HepG2 (cell line): ENCODE measurements around the gene SLC35B1. TPM values are rescaled to one million over a fixed set of nuclear protein-coding genes. Genes with fewer than 3 reads are reported as not detected.
A peak's percentile ranks its signal among the peaks of the same experiment; 100 is the strongest.

Source experiments
- ATF7-NPFF ChIP-seq: sonication (generic); formaldehyde crosslinking; IDR thresholded peaks from 2 replicates; pipeline ENCODE4 v1.8.1; 2023; ENCODE audit warnings: mild to moderate bottlenecking, low read depth, missing genetic modification reagents, moderate library complexity
- GMEB1 ChIP-seq: sonication (generic); formaldehyde crosslinking; IDR thresholded peaks from 2 replicates; pipeline ENCODE4 v1.5.1; 2020; ENCODE audit warnings: missing genetic modification reagents, mild to moderate bottlenecking, borderline replicate concordance
- IRF9 ChIP-seq: sonication (generic); formaldehyde crosslinking; IDR thresholded peaks from 2 replicates; pipeline ENCODE4 v1.8.0; 2022; ENCODE audit warnings: missing genetic modification reagents, mild to moderate bottlenecking, borderline replicate concordance
- KLF13 ChIP-seq: sonication (generic); formaldehyde crosslinking; IDR thresholded peaks from 2 replicates; pipeline ENCODE4 v1.4.0; 2020; ENCODE audit warnings: mild to moderate bottlenecking, missing genetic modification reagents
- KMT2A ChIP-seq: sonication (generic); formaldehyde crosslinking; IDR thresholded peaks from 2 replicates; pipeline ENCODE4 v1.4.0; 2020; ENCODE audit warnings: missing genetic modification reagents
- LRRFIP1 ChIP-seq: sonication (generic); formaldehyde crosslinking; conservative IDR thresholded peaks from 2 replicates; pipeline ENCODE4 v1.4.0; 2020; ENCODE audit warnings: missing genetic modification reagents
- MAF1 ChIP-seq: sonication (generic); formaldehyde crosslinking; IDR thresholded peaks from 2 replicates; pipeline ENCODE4 v1.5.0; 2020; ENCODE audit warnings: missing genetic modification reagents, borderline replicate concordance
- MYNN ChIP-seq: sonication (generic); formaldehyde crosslinking; IDR thresholded peaks from 2 replicates; pipeline ENCODE4 v1.4.0; 2020; ENCODE audit warnings: mild to moderate bottlenecking, low read depth, missing genetic modification reagents
- NFKBIZ ChIP-seq: IDR thresholded peaks from 2 replicates; pipeline ENCODE4 v1.6.1; 2018; ENCODE audit warnings: missing genetic modification reagents, missing compliant biosample characterization
- NRL ChIP-seq: sonication (generic); formaldehyde crosslinking; IDR thresholded peaks from 2 replicates; pipeline ENCODE4 v1.5.0; 2020; ENCODE audit warnings: missing genetic modification reagents, mild to moderate bottlenecking, moderate library complexity, borderline replicate concordance
- SIX1 ChIP-seq: sonication (generic); formaldehyde crosslinking; IDR thresholded peaks from 2 replicates; pipeline ENCODE4 v1.4.0; 2020; ENCODE audit warnings: missing genetic modification reagents, borderline replicate concordance
- ZMAT3 ChIP-seq: sonication (generic); formaldehyde crosslinking; conservative IDR thresholded peaks from 2 replicates; pipeline ENCODE4 v1.7.0; 2021; ENCODE audit warnings: missing genetic modification reagents
- ZNF143 ChIP-seq: sonication (generic); formaldehyde crosslinking; IDR thresholded peaks from 2 replicates; pipeline ENCODE4 v1.4.0; 2020; ENCODE audit warnings: missing genetic modification reagents
- ZNF251 ChIP-seq: sonication (generic); formaldehyde crosslinking; IDR thresholded peaks from 2 replicates; pipeline ENCODE4 v1.9.0; 2021; ENCODE audit warnings: mild to moderate bottlenecking, missing genetic modification reagents
- ZNF296 ChIP-seq: sonication (generic); formaldehyde crosslinking; conservative IDR thresholded peaks from 2 replicates; pipeline ENCODE4 v1.5.0; 2020; ENCODE audit warnings: mild to moderate bottlenecking, missing genetic modification reagents
- ZNF430 ChIP-seq: sonication (generic); formaldehyde crosslinking; IDR thresholded peaks from 2 replicates; pipeline ENCODE4 v1.9.0; 2021; ENCODE audit warnings: mild to moderate bottlenecking, missing genetic modification reagents
- ZNF446 ChIP-seq: sonication (generic); formaldehyde crosslinking; IDR thresholded peaks from 2 replicates; pipeline ENCODE4 v1.5.0; 2020; ENCODE audit warnings: mild to moderate bottlenecking, missing genetic modification reagents
- ZNF570 ChIP-seq: sonication (generic); formaldehyde crosslinking; IDR thresholded peaks from 2 replicates; pipeline ENCODE4 v1.4.0; 2020; ENCODE audit warnings: mild to moderate bottlenecking, missing genetic modification reagents, borderline replicate concordance
- ZNF776 ChIP-seq: sonication (generic); formaldehyde crosslinking; IDR thresholded peaks from 2 replicates; pipeline ENCODE4 v1.4.0; 2020; ENCODE audit warnings: mild to moderate bottlenecking, missing genetic modification reagents
- ZNF782 ChIP-seq: sonication (generic); formaldehyde crosslinking; IDR thresholded peaks from 2 replicates; pipeline ENCODE4 v1.4.0; 2020; ENCODE audit warnings: missing genetic modification reagents, mild to moderate bottlenecking, borderline replicate concordance
- ZNF788 ChIP-seq: sonication (generic); formaldehyde crosslinking; IDR thresholded peaks from 2 replicates; pipeline ENCODE4 v1.5.0; 2020; ENCODE audit warnings: mild to moderate bottlenecking, missing genetic modification reagents, borderline replicate concordance
- ZNF816 ChIP-seq: sonication (generic); formaldehyde crosslinking; IDR thresholded peaks from 2 replicates; pipeline ENCODE4 v1.8.0; 2022; ENCODE audit warnings: missing genetic modification reagents, mild to moderate bottlenecking, borderline replicate concordance
- polyA plus RNA-seq, 8 experiments: library from polyadenylated mRNA; depleted of rRNA in 3 of 8; stranded (reverse) in 7 of 8; unstranded in 1 of 8; fragments of >200 nt; fragmentation: Illumina TruSeq in 4 of 8; extraction: Trizol in 4 of 8; gene quantifications; 2 replicates each; pipeline versions ENCODE4 v1.2.1 to v1.2.3, GENCODE V29; 2011 to 2016; ENCODE audit warnings: low read depth in 4 of 8, missing spikeins in 1 of 8, mixed read lengths in 1 of 8; ENCODE audit not compliant: insufficient read depth in 1 of 8
- total RNA-seq, 5 experiments: library from RNA; depleted of rRNA; stranded (reverse); fragments of >200 nt; fragmentation: Illumina TruSeq; extraction: Trizol; gene quantifications; 2 replicates each; pipeline ENCODE4 v1.2.3, GENCODE V29; 2016; ENCODE audit warnings: low read depth in 1 of 5

SLC35B1 gene
- total and polyA plus RNA-seq, 2 of the 13 experiments (the other 11 are each of a cell fraction or from before 2014, with no cell fraction given), result 99.6 to 113 TPM

GRCh38 chr17:49677933-49678847 is 29.6 kb downstream of the SLC35B1 start, which contains the start of gene SPOP (continued):
- TF ChIP-seq LRRFIP1 (CRISPR knock-in tag), result no peak; the same call in 1 of the 2 replicates
- TF ChIP-seq NFKBIZ (CRISPR knock-in tag), result peak; percentile 86
- 0 out of 2 replicates have a peak, but pooled peaks have one; percentile 70 for TF ChIP-seq MAF1 (CRISPR knock-in tag)
- TF ChIP-seq GMEB1 (CRISPR knock-in tag), result peak; percentile 99
- peak; percentile 99 for TF ChIP-seq ZMAT3
- peak; percentile 98 for TF ChIP-seq ZNF816 (CRISPR knock-in tag)
- TF ChIP-seq IRF9 (CRISPR knock-in tag), result peak; percentile 99
- 0 out of 2 replicates have a peak, but pooled peaks have one; percentile 41 for TF ChIP-seq KLF13 (CRISPR knock-in tag)
- TF ChIP-seq ZNF143 (CRISPR knock-in tag), result peak; percentile 39; the same call in 1 of the 2 replicates
- TF ChIP-seq SIX1 (CRISPR knock-in tag), result peak; percentile 77; the same call in 1 of the 2 replicates
- peak; percentile 96 for TF ChIP-seq MYNN
- peak; percentile 93 for TF ChIP-seq NRL
- TF ChIP-seq ZNF251 (CRISPR knock-in tag), result no peak; the same call in 1 of the 2 replicates
- TF ChIP-seq ZNF788 (CRISPR knock-in tag), result peak; percentile 98
- peak; percentile 69 for TF ChIP-seq ZNF446 (CRISPR knock-in tag)
- peak; percentile 85; the same call in 1 of the 2 replicates for TF ChIP-seq ZNF296 (CRISPR knock-in tag)
- TF ChIP-seq ZNF776 (CRISPR knock-in tag), result peak; percentile 95
- TF ChIP-seq ZNF430, result peak; percentile 98
- TF ChIP-seq ATF7-NPFF (CRISPR knock-in tag), result peak; percentile 99
- peak; percentile 72; the same call in 1 of the 2 replicates for TF ChIP-seq ZNF782 (CRISPR knock-in tag)
- TF ChIP-seq KMT2A (CRISPR knock-in tag), result peak; percentile 63; the same call in 1 of the 2 replicates
- TF ChIP-seq ZNF570, result peak; percentile 82; the same call in 1 of the 2 replicates
